ENCODE results near the gene IGFN1.
"Not testable (repeated sequence)": the region's sequence is repeated elsewhere in the genome, so short reads cannot be mapped to it uniquely, and the experiment has no call there.

The IGFN1 gene

GRCh38 chr1:201248721-201249559 is 58.3 kb downstream of the IGFN1 start:
- no peak for DNase-seq (ENCODE audit: low read depth in 2 of 2)

DNA sequence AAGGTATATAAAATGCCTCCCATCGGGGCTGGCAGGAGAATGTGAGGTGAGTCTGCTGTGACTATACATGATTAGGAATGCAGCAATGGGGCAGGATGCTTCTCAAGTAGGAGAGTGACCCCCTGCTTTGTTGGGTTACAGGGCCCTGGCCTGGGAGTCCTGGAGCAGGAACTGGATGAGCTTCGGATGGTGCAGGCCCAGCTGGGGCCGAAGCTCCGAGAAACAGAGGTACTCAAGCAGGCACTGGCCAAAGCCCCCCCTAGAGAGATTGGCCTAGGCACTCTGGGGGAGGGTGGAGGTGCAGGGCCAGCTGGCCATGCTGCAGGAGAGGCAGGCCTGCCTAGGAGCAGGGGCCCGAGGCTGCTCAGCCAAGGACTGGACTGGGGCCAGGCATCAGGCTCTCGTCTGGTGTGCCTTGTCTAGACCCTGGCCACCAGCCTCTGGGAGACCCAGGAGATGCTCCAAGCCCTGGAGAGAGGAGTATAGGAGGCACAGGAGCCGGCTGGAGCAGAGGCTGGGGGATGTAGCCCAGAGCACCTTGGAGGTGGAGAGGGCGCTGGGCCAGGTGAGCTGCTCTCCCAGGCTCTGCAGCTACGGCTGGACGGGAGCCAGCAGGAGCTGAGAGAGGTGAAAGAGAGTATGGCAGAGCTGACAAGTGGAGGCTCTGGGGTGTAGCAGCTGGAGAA is 59.8 kb downstream of the IGFN1 start:
- DNase-seq (ENCODE audit: low read depth in 2 of 2): no peak

DNA sequence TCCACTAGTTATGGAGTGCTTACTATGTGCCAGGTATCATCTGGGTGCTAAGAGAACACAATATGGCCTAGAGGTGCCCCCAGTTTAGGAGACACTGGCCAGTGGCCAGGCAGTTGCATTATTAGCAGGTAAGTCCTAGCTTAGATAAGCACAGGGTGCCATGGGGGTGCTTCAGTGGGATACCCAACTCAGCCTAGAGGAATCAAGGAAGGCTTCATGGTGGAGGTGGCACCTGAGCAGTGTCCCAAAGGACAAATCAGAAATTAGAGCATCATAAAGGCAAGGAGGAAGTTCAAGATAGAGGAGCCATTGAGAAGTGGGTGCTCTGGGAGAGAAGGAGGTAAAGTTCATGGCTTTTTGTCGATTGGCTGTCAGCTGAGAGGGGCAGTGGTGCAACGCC is 60.8 kb downstream of the IGFN1 start:
- DNase-seq (ENCODE audit: low read depth in 2 of 2): no peak

DNA sequence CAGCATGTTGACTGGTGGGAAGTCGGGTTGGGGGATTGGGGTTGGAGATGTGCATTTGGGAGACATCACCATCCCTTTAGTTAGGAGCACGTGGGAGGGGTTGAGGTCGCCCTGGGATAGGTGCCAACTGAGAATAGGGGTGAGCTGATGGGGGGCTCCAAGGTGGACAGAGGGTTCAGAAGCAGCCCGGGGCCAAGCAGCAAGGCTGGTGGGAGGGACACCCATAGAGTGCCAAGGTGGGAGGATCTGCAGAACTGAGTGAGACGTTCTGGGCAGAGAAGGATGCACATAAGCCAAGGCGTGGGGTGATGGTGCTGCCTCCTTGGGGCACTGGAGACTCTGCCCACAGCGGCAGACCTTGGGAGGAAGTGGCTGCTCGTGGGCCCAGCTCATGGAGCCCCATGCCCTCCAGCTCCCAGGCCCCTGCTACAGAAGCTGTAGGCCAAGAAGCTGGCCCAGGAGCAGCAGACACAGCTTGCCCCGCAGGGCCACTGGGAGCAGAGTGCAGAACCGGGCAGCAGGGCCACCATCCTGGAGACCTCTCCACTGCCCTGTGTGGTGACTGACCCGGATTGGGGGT is 61.3 kb downstream of the IGFN1 start:
- DNase-seq (ENCODE audit: low read depth in 2 of 2): no peak

- DNase-seq (ENCODE audit: low read depth in 2 of 2): no peak
These were observed 62.3 kb downstream of the IGFN1 start for GRCh38 chr1:201252944-201253371.

GRCh38 chr1:201253411-201253810 is 62.8 kb downstream of the IGFN1 start:
- DNase-seq (ENCODE audit: low read depth in 2 of 2): no peak

- DNase-seq (ENCODE audit: low read depth in 2 of 2): no peak
These were observed 63.4 kb downstream of the IGFN1 start for GRCh38 chr1:201253906-201254624.

DNA sequence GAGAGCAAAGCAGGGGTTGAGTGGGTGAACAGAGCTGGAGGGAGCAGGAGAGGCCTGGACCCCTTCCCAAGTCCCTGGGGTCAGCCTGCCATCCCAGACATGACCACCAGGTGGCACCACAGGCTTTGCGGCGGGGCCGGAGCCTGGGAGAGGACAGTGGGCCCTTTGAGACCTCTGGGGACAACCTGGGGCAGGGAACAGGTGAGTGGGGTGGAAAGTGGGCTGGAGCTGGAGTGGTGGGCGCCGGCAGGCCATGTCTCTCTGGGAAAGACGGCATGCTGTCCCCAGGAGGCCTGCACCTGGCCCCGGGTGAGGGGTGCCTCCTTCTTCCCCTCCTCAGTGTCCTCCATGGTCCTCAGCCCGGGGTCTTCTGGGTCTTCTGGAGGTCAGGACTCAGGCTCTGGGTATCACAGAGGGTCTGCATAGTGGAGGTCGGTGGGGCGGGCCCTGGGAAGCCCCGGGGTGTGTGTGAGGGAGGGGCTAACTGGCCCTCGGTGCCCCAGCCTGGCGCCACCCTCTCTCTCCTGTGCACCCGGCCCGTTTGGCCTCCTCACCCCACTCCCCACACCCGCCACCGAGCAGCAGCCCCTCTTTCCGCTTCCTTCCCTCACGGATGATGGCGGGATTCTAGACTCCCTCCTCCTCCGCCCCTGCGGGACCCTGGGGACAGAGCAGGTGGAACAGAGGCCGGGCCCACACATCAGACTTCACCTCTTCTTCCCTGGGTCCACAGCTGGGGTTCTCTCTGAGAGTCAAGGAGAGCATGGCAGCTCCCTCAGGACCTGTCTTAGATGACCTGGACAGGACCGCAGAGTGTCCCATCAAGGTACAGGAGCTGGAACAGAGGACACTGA is 64.2 kb downstream of the IGFN1 start:
- no peak for DNase-seq (ENCODE audit: low read depth in 2 of 2)

DNA sequence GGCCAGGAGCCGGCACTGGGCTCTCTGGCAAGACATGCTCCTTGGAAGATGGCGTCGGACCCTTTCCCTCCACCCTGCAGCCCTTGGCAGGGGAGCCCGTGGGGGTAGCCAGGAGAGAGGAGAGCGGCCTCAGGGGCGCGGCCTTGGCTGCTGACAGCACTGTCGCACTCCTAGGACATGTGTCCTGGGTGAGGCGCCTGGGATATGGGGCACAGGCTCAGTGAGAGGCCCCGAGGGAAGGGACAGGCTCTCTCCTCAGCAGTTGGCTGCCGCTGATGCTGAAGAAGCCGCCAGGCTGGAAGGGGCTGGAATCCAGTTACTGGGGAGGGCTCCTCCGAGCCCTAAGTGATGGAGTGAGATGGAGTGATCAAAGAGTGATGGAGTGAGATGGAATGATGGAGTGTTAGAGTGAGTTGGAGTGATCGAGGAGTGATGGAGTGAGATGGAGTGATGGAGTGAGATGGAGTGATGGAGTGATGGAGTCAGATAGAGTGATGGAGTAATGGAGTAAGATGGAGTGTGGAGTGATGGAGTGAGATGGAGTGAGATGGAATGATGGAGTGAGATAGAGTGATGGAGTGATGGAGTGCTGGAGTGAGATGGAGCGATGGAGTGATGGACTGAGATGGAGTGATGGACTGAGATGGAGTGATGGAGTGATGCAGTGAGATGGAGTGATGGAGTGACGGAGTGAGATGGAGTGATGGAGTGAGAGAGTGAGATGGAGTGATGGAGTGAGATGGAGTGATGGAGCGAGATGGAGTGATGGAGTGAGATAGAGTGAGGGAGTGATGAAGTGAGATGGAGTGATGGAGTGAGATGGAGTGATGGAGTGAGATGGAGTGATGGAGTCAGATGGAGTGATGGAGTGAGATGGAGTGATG is 65.1 kb downstream of the IGFN1 start:
- DNase-seq (ENCODE audit: low read depth in 2 of 2): no peak

GRCh38 chr1:201258132-201258531 is 67.5 kb downstream of the IGFN1 start:
- not testable (repeated sequence) for DNase-seq (ENCODE audit: low read depth in 2 of 2)

DNA sequence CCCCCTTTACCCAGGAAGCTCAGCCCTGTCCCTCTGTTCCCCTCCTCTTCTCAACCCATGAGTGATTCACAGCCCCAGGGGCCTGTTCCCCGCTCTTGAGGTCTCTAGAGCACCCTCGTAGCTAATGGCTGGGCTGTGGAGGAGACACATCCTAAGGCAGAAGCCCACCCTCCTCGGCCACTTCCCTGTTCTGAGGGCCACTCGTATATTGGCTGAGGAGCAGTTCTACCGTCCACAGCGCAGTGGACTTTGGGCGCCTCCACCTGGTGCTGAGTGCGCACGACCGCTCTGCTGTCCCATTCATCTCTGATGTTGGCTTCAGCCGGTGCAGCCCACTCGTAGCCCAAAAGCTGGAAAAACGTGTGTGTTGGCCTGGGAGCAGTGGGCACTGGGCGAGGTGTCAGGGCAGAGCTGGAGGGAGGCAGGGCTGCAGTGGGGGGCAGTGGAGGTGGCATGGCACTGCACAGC is 68.2 kb downstream of the IGFN1 start:
- no peak for DNase-seq (ENCODE audit: low read depth in 2 of 2)

DNA sequence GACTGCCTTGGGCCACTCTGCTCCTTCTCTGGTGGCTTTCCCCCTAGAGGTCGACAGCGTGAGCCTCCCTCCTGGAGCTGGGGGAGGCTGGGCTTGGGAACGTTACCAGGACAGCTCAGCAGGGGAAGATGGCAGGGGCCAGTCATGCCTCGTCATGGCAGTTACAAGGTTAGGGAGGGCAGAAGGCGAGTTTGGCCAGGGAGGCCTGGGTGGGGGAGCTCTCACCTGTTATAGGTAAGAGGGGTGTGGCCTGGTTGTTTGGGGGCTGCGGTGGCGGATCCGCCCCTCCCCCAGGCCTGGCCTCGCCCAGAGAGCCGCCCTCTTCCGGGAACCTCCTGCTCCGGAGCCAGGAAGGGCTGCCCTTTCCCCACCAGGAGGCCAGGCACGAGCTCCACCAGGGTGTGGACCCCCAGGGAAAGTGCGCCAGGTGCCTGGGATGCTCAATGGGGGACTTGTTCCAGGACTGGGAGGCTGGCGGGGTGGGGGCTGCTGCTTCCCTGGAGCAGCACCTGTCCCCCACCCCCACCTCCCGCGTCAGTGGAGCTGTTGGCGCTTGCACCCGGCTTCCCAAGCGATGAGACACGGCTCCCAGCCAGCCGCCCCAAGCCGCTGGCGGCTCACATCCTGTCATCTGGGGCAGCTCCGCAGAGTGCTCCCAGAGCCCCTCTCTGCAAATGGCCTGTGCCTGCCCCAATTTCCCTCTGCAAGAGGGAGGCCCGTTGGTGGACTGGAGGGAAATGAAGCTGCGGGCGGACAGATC is 69.0 kb downstream of the IGFN1 start:
- DNase-seq (ENCODE audit: low read depth in 2 of 2): no peak

DNA sequence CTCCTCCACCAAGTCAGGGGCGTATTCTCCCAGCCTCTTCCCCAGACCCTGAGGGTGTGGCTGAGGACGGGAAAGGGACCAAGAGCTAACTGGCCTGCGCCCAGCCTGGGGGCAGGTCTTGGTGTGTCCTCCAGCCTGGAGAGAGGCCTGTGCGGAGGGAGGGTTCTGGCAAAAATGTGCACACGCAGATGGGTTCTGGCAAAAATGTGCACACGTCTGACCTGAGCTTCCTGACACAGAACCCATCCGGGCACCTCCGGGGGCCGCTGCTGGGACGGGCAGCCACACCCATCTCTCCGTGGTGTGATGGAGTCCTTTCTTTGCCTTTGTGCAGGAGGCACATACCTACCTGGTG is 69.6 kb downstream of the IGFN1 start:
- DNase-seq (ENCODE audit: low read depth in 2 of 2): no peak

DNA sequence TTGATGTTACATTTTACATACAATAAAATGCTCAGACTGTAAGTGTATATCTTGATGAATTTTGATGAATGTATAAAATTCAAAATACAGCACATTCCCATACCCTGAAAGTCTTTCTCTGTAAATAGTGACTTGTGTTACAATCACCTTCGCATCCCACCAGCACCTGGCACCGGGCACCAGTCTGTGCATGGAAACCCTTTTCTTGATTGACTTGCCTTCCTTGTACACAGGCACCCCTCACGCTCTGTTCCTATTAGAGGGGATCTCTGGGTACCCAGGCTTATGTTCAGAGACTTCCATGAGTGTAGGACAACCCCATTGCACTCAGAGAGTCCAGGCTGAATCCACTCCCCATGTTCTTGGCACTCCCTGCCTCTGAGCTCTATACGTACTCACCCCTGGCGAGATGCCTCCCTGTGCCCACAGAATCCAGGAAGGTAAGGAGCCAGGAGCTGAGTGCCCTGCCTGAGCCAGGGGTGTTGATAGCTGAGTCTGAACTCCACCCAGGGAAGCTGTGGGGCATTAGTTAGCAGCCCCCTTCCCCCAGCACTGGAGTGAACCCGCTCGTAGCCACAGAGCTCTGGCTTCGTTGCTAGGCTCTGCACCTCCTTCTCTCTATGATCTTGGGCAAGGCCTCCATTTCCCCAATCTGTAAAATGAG is 70.2 kb downstream of the IGFN1 start:
- DNase-seq (ENCODE audit: low read depth in 2 of 2): no peak

GRCh38 chr1:201261771-201262547 is 71.3 kb downstream of the IGFN1 start:
- no peak for DNase-seq (ENCODE audit: low read depth in 2 of 2)

DNA sequence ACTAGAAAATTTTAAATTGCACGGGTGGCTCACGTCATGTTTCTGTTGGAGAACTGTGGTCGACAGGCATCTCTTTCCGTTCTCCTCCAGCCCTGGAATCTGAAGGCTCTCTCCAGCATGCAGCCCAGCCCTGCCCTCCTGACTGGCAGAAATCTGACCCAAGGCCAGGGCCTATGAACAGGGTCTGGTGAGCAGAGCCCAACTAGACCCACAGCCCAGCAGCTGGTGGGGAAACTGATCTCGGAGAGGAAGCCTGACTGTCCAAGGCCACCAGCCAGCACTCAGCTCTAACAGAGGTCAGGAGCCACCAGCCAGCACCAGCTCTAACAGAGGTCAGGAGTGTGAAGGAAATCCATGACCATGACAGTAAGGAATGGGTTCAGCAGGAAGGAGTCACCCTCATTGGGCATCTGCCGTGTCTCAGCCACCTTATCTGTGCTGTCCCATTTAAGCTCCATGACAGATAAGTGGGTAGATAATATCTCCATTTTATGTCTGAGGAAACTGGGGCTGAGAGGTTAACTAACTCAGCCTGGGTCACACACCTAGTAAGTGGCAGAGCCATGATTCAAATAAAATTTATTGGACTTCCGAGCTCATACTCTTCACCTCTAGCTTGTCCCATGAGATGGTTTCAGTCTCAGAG is 72.5 kb downstream of the IGFN1 start:
- DNase-seq (ENCODE audit: low read depth in 2 of 2): no peak

- no peak for DNase-seq (ENCODE audit: low read depth in 2 of 2)
These were observed 73.4 kb downstream of the IGFN1 start for GRCh38 chr1:201264072-201264471.

DNA sequence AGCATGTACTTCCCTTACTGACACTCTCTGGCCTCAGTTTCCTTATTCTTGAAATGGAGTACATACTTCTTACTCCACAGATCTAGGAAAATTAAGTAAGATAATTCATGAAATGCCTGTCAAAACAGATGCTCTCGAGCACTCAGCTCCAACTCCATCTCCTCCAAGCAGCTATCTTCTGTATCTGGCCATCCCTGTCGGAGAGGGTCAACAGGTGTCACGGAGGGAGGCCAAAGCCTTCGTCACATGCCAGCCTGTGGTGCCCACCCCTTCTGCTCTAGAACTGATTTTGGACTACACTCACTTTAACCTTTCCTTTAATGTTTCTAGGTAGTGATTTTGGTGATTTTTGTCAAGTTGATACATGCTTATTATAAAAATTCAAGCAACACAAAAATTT is 73.9 kb downstream of the IGFN1 start:
- no peak for DNase-seq (ENCODE audit: low read depth in 2 of 2)

All from fibroblast of skin of left quadriceps (primary cell).